GM18861 (cell line): ENCODE data around the gene TTLL13.
A peak's percentile ranks its signal among the peaks of the same experiment; 100 is the strongest.

Experiments
- ATAC-seq: cut with Tn5 transposase; IDR thresholded peaks from one replicate; pipeline ENCODE4 v1.9.1; 2021; ENCODE audit not compliant: unreplicated experiment

The TTLL13 gene

DNA sequence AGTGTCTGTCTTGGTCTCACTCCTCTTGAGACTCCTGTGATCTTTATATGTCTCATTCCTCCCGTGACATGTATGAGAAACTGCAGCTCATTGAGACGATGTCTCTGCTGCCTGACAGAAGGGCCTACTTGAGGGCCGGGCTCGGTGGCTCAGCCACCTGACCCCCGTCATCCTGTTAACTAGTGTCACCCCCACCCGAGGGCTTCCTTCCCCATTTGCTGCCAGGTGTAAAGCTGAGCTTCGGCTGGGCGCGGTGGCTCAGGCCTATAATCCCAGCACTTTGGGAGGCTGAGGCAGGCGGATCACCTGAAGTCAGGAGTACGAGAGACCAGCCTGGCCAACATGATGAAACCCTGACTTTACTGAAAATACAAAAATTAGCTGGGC is 35.5 kb upstream of the TTLL13 start:
- no peak for ATAC-seq

DNA sequence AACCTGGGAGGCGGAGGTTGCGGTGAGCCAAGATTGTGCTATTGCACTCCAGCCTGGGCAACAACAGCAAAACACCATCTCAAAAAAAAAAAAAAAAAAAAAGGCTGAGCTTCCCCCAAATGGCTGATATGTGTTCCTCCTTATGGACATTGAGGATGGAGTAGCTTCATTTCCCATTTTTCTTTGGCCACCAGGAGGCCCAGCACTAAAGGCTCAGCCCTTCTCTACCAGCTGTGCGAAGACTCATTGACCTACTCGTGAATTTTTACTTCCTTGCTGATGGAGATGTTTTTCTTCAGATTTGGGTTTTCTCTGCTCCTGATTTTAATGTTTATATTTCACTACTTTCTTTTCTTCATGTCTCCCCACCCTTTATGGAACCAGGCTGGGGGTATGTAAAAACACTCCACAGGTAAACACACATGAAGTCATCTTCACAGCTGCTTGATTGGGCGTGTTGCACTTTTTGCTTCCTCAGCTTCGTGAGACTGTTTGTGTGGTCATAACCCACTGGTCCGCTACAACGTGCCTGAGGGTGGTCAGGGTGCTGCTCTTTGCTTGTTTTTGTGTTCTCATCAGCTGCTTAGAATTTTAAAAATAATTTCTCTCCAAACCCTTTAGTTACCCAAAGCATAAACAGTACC is 34.7 kb upstream of the TTLL13 start:
- ATAC-seq, result no peak

GRCh38 chr15:90217671-90218394 is 31.5 kb upstream of the TTLL13 start:
- ATAC-seq, result no peak

DNA sequence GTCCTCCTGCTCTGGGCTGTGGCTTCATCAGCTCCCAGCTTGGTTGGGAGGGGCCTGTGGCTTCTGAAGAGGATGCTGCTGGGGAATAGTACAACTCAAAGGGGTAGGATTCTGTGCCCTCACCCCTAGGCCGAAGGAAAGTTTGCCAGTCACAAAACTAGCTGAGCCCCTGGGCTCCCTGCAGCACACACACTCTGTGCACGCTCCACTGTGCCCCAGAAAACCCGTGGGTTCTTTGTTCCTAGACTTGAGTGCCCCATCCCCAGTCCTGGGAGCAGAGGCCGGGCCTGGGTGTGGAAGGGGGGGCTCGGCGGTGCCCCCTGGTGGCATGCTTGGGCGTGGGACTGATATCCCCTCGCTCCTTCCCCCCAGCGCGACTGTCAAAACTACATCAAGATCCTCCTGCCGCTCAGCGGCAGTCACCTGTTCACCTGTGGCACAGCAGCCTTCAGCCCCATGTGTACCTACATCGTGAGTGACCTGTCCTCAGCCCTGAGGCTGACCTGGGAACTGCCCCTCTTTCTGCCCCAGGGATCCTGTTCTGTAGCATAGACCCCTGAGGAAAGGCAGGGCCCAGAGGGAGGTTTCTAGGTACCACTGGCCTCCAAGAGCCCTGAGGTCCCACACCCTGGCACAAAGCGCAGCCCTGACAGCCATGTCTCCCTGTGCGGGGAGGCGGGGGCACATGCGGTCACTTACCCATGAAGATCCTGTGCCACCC is 29.8 kb upstream of the TTLL13 start:
- ATAC-seq, result no peak

DNA sequence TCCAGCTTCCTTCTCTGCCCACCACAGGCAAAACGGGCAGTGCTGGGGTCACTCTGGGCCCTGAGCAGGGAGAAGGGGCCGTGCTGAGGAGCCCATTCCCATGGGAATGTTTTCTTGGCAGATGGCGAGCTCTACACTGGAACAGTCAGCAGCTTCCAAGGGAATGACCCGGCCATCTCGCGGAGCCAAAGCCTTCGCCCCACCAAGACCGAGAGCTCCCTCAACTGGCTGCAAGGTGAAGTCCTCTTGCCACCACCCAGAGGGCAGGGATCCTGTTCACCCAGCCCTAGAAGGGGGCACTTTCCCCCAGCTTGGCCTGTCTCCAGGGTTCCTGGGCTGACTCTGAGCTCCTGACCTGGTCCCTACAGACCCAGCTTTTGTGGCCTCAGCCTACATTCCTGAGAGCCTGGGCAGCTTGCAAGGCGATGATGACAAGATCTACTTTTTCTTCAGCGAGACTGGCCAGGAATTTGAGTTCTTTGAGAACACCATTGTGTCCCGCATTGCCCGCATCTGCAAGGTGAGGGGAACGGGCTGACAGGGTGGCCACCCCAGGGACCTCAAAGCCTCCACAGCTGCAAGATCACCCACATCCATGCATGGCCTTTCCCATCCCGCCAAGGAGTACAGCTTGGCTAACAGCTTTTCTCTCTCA is 28.0 kb upstream of the TTLL13 start:
- ATAC-seq, result no peak

GRCh38 chr15:90222547-90222946 is 26.8 kb upstream of the TTLL13 start:
- ATAC-seq, result no peak

DNA sequence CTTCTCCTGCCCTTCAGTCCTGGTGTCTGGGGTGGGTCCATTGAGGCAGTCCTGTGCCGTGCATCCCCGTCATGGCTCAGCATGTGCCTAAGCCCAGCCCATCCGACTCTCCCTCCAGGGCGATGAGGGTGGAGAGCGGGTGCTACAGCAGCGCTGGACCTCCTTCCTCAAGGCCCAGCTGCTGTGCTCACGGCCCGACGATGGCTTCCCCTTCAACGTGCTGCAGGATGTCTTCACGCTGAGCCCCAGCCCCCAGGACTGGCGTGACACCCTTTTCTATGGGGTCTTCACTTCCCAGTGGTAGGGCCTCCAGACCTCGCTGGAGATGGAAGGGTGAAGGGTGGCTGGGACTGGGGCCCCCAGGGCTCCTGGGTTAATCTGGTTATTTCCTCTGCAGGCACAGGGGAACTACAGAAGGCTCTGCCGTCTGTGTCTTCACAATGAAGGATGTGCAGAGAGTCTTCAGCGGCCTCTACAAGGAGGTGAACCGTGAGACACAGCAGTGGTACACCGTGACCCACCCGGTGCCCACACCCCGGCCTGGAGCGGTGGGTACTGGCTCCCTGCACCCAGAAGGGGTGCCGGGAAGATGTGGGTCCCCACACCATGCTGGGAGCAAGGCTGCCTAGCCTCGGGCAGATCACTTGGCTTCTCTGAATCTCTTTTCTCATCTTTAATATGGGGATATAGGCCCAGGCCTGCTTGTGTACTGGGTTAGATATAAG is 25.8 kb upstream of the TTLL13 start:
- ATAC-seq, result no peak

GRCh38 chr15:90225047-90225446 is 24.3 kb upstream of the TTLL13 start:
- ATAC-seq, result no peak

DNA sequence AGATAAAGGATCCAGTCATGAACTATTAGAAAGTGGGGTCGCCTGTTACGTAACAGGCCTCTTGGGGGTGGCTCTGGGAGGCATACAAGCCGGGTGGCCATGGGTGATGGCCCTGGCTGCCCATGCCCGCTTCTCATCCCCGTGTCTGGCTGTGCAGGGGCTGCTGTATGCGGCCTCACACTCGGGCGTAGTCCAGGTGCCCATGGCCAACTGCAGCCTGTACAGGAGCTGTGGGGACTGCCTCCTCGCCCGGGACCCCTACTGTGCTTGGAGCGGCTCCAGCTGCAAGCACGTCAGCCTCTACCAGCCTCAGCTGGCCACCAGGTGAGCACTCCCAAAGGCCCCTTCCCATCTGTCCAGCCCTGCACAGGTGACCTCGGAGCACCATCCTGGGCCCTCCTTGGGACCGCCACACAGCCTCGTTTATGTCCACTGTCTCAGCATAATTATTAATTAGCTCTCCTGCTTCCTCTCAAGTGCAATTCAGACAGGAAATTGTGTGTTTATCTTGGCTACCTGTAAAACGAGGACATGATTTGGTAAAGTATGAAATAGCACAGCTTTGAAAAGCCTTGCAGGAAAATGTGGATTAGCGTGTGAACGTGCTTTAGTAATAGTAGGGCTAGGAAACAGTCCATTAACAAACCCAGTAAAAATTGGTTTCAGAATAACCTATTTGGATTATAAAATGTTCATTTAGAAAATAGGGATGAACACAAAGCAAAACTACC is 23.7 kb upstream of the TTLL13 start:
- no peak for ATAC-seq

GRCh38 chr15:90227336-90227735 is 22.0 kb upstream of the TTLL13 start:
- no peak for ATAC-seq

DNA sequence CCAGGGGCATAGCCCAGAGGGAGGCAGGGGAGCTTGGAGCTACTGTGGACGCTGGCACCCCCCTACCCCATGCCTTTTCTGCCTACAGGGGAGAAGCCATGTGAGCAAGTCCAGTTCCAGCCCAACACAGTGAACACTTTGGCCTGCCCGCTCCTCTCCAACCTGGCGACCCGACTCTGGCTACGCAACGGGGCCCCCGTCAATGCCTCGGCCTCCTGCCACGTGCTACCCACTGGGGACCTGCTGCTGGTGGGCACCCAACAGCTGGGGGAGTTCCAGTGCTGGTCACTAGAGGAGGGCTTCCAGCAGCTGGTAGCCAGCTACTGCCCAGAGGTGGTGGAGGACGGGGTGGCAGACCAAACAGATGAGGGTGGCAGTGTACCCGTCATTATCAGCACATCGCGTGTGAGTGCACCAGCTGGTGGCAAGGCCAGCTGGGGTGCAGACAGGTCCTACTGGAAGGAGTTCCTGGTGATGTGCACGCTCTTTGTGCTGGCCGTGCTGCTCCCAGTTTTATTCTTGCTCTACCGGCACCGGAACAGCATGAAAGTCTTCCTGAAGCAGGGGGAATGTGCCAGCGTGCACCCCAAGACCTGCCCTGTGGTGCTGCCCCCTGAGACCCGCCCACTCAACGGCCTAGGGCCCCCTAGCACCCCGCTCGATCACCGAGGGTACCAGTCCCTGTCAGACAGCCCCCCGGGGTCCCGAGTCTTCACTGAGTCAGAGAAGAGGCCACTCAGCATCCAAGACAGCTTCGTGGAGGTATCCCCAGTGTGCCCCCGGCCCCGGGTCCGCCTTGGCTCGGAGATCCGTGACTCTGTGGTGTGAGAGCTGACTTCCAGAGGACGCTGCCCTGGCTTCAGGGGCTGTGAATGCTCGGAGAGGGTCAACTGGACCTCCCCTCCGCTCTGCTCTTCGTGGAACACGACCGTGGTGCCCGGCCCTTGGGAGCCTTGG is 21.3 kb upstream of the TTLL13 start:
- no peak for ATAC-seq

GRCh38 chr15:90228960-90229359 is 20.4 kb upstream of the TTLL13 start:
- ATAC-seq, result no peak

DNA sequence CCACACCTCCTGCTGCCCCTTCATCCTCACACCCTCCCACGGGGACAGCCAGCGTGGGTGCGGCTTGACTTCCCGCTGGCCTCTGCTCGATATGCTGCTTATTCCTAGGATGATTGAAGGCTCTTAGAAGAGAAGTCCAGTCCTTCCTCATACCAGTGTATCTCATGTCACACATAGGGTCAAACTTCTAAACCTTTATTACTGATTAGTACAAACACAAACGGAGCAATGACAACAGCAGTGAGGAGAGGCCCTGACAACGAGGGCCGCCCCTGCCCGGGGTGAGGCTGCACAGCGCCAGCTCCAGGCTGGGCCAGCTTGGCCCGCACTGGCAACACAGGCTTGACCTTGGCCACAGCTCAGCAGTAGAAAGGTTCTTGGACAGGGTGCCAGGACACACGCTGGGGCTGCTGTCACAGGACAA is 19.3 kb upstream of the TTLL13 start:
- no peak for ATAC-seq

DNA sequence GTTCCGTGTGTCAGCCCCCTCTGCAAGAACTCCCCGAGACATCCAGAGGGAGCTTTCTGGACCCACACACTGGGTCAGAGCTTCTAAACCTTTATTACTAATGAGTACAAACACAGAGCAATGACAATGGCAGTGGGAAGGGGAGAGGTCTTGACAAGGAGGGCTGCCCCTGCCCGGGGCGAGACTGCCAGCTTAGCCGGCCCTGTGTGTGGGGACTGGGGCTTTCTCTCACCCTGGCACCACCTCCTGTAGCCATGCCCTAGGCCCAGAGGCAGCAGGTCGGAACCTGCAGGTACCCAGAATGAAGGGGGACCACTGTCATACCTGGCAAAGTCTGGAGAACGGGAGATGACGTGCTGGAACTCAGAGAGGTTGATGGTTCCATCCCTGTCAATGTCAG is 18.7 kb upstream of the TTLL13 start:
- no peak for ATAC-seq

- no peak for ATAC-seq
Observed at GRCh38 chr15:90231028-90232017, 18.0 kb upstream of the TTLL13 start.

DNA sequence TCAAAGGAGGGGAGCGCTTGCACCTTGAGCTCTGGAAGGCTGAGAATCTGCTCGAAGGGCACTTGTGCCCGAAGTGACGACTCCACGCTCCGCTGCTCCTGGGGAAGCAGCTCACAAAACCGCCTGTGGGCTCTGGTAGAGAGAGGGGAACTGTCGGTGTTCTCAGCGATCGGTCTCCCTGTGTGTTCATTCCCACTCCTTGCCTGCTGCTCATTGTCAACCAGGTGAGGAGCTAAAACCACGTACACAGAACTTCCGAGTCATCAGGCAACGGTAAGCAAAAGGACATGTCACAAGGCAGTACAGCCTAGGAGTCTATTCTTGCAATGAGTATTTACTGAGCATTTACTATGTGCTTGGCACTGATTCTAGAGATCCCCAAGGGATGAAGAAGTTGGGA is 17.2 kb upstream of the TTLL13 start:
- no peak for ATAC-seq

DNA sequence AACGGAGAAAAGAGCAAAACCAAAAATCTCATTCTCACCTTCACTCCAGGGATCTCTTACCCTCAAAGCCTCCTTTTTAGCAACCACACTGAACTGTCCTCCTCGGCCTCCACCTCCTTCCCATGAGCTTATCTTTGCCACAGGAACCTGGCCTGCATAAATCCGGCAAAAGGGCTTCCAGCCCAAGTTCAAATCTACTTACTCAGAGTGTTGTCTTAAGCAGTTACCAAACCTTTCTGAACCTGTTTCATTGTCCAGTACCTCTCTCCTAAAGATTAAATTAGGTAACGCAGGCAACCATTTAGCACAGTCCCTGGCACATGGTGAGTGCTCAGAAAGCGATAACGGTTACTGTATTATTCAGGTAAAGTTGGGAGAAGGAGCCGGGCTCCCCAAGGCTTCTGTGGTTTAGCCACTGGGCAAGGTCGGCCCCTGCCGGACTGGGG is 16.4 kb upstream of the TTLL13 start:
- ATAC-seq, result peak; percentile 1
